Stimulated activated CD8-positive, alpha-beta memory T cell treated with anti-CD3 and anti-CD28 coated beads, Interleukin-2, amount 100 ng/mL, for 1 hour (primary cell): ENCODE data around the gene FLRT3.

ENCODE experiments used
- DNase-seq, 2 donors: peaks; one replicate each; pipeline ENCODE4 v3.0.0-alpha.2; 2020; ENCODE audit warnings: low read depth in 2 of 2

FLRT3 gene

DNA sequence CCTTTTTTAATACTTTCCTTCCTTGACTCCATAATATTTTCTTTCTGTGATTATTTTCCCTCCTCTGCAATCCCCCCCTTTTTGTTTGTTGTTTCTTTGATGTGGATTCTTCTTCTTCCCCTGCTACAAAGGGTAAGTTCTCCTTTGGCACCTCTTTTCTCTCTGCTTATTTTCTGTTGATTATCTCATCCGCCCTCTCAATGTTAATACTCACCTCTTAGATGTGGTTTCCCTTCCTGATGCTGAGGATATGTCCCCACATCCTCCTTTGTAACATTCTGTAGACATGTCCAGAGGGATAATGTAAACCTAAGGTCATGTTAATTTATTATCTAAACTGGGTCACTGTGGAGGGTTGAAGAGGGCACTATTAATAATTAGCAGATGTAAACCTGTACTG lies 17.7 kb downstream of the FLRT3 start:
- DNase-seq = no peak

DNA sequence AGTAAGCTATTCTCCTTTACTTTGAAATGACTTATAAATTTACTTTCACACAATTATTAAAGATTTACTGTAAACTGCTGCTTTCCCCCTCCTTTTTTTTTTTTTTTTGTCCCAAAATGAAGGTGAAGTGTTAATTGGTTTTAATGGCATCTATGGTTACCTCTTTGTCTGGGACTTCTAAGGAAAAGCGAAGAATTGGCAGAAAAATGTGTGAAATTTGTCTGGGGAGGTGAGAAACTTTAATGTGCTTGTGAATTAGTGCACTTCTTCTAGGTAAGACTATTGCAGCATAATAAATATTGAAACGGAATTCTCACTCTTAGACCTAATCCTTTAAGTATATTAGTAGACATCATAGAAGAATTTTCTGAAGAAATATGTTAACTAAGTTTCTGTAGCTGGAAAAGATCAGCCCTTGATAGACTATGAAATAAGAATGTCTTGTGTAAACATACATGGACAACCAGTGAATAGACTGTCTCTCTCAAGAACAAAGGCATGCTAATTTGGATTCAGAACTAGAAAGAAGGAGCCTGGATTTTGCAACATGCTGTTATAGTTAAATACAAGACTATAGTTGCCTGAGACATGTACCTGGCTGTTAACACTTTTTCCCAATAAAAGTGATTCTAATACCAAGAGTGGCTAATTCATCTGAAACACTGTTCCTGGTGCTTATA lies 23.9 kb downstream of the FLRT3 start:
- DNase-seq = no peak

DNA sequence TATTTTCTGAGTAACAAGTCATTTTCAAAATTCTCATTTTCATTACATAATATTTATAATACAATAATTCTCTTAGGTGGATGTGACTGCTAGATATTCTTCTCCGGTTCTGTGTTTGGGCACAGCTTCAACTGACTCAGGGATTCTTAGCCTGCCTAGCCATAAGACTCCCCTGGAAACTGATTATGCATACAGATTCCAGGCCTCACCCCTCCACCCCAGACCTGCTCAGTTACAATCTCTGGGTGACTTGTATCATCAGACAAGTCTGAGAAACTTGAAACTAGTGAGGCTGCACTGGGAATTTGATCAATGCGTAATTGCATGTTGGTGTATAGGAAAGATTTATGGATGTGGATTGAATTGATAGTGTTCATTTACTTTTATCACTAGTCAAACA lies 25.4 kb downstream of the FLRT3 start:
- no peak for DNase-seq

DNA sequence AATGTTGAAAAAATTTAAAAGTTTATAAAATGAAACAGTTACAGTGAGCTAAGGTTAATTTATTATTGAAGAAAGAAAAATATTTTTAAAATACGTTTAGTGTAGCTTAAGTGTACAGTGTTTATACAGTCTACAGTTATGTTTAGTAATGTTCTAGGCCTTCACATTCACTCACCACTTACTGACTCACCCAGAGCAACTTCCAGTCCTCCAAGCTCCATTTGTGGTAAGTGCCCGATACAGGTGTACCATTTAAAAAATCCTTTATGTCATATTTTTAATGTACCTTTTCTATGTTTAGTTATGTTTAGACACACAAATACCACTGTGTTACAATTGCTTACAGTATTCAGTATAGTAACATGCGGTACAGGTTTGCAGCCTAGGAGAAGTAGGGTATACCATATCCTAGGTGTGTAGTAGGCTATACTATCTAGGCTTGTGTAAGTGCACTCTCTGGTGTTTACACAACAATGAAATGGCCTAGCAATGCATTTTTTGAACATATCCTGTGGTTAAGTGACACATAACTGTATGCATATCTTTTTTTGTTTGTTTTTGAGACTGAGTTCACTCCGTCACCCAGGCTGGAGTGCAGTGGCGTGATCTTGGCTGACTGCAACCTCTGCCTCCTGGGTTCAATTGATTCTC lies 26.3 kb downstream of the FLRT3 start:
- DNase-seq = no peak

DNA sequence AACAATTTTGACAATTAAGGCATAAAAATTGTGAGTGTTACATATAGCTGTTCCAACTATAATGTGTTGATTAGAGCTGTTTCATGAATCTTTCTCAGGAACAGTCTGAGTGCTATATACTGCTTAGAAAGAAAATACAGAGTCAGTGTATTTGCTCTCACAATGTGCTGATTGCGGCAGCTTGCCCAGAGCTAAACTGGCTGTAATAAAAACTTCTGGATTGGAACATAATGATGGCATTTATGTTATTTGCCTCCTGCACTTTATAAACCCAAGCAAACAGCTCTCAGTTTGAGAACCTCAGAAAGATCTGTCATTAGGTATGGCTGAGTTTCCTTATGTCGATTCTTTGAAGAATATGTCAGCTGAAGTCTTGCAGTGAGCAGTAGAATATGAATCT lies 29.5 kb downstream of the FLRT3 start:
- no peak for DNase-seq

DNA sequence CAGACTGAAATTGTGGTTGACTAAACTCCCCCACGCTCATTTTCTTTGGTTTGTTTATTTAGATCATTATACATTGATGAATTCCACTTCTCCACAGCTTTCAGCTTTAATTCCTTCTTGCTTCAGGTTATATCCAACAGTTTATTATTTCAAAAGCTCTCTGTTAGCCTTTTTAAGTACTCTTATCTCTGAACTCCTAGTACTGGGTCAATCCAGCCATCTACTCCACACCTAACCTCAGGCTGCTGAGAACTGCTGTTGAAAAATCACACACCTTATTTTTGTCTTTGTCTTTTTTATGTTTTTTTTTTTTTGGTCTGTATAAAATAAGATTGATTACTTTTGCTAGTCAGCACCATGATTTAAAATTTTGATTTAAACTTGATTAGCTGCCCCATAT lies 32.9 kb downstream of the FLRT3 start:
- DNase-seq = no peak

DNA sequence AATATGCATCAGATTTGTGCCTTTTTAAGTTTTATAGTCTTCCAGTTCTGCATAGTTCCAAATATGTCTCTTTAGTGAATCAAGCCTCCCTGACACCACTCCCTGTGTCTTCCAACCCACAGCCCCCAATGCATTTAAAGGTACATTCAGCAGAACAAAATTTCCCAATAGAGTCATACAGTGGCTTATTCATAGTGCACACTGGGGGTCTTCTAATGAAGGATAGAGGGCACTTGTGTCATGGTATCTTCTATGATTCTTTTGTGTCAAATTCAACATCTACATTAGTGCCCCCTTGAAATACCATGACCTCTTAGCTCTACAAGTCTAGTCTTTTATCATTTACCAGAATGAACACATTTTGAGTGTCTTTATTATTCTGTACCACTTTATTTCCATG lies 33.8 kb downstream of the FLRT3 start:
- no peak for DNase-seq

DNA sequence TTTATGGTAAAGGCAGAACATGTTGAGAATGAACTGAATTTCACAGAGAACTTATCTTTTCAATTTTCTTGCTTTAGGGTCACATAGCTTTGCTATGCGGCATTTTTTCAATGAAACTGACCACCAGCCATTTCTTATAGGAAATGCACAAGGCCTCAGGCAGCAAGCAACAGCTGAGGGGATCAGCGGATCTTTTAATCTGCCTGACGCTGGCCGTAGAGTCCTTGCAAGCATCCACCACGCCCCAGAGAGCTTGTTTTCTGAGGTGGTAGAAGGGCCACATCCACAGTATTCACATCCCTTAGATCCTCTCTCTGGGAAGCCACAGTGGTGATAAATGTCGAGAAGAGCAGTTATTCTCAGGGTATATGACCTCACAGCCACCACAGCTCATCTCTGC lies 34.3 kb downstream of the FLRT3 start:
- no peak for DNase-seq

DNA sequence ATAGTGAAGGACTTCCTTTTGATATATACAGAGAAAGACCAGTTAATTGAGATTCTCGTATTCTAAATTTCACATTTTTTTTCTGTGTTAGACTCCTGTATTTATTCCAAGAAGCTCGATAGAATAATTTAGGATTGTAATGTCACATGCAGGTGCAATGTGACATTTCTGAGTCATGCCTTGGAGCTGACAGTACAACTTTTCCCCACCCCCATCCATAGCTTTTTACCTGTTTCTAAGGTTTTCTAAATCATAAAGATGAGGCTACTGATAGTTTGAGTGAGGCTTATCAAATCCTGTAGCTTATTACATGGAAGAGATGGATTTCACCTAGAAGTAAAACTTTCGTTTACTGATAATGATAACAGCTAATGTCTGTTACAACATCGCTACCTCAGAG lies 37.6 kb downstream of the FLRT3 start:
- DNase-seq = no peak

DNA sequence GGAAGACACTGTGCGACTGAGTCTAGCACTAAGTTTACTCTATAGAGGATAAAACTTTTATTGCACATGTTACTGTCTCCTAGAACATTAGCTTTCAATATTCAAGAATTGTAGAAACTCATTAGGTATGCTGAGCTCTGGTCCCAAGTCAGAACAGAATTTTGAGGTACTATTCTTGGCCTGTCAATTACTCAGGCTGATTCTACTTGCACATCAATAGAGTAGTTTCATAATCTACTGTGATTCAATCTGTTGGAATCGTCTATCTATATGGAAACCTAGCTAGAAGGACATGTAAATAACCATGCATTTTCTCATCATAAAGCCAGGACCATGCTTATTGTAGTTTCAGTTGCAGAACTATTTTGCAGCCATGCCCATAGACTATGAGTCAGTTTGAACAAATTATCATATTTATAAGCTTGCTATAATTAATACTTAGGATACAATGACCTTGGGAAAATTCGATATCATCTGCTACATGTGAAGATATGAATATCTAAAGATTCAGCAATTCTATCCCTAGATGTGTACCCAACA lies 41.6 kb downstream of the FLRT3 start:
- no peak for DNase-seq

DNA sequence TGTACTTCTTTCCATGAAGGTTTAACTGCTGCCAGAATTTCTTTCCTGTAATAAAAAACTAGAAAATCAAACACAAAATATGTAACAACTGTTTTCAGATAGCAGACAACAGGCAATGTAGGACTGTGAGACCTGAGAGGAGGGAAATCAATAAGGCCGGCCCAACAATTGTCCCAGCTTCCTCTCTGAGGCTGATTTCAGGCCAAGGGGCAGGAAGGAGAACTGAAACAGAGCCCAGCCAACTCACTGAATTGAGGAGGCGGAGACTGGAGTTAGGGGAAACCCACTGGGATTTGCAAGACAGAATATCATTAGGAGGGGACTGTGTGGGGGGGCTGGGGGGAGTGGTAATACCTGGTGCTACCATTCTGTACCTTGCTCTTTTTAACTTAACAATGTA lies 42.2 kb downstream of the FLRT3 start:
- DNase-seq = no peak

DNA sequence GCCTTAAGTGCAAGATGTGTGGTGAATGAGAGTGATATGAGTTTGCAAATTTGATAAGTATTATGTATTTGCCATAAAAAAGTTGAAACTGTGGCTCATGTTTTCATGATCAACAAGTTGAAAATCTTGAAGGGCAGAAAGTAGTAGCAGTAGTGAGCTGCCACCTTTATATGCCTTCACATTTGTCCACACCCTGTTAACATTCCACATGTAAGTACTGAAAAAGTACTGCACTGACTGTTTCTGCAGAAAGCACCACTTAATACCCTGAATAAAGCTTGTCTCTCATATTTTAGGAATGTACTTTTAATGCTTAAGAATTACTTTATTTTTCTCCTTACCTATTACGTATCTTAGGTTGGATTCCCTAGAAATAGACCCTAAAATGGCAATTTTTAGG lies 45.9 kb downstream of the FLRT3 start:
- DNase-seq = no peak

DNA sequence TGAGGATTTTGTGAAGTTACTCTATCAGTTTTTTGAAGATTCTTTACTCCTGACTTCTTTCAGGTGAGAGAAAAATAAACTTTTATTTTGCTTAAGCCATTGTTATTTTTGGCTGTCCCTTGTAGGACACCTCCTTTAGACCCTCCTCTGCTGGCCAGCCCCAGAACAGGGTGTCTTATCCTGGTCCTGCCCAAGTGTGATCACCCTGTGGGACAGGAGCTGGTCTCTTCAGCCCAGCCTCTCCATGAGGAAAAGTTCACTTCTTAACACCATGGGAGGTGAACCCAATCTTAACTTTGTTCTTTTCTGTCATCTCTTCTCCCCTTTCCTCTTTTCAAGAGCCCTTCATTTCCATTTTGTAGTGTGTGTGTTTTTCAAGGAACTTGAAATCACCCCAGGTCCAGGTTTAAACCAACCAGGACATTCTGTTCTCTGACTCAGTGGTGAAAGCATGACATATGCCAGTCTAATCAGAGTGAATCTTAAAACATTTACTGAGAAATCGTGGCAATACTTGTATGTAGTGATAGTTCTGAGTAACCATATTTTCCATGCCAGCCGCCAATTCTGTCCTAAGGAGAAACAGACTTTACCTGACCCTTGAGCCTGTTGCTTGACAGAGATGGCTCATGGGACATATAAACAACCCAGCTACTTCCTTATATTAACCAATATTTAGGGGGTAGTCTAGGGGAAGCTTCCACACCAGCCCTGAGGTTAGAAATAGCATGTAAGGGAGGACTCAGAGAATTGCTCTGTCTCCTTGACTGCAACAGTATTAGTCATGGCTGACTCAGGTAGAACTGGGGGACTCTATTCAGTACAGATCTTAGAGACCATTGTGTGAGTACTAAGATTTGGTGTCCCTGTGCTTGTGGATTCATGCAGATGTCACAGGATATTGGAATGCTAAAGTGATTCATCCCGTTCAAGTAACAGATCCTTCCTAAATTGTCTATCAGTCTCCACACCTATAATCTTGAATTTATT lies 48.8 kb downstream of the FLRT3 start:
- no peak for DNase-seq

DNA sequence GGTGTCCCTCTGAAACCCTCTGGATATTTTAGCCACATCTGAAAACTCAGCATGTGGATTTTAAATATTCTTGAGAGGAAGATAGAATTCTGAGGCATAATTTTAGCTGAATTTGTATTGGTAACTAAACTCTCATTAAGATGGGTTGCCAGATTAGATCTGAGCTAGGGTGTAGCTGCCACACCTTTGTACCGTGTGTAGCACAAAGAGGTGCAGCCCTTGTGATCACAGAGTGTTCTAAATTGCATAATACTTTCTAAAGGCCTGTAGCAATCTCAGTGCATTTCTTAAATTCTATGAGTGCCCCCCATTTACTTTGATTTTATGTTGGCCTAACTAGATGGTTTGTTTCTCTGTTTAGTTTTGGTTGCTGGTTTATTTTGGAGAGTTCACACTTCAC lies 53.0 kb downstream of the FLRT3 start:
- DNase-seq = no peak

DNA sequence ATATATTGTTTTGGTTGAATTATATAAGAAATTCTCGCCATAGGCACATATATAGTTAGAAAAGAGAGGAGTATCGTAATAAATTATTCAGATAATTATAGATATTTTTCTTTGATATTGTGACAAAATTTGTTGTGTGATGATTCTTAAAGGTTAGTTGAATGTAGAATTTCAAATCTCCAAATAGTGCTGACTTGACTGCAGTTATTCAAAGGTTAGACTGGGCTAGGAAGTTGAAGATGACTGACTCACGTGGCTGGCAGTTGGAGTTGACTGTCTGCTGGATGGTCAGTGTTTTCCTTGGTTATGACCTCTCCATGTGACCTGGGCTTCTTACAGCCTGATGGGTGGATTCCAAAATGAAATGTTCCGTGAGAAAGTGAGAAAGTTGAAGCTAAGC lies 55.3 kb downstream of the FLRT3 start:
- no peak for DNase-seq
